ENCODE results near the gene MRPL20.

Gene MRPL20

GRCh38 chr1:1361233-1361981 lies 45.7 kb downstream of the MRPL20 start:
- no peaks in the 10 kb centered on the region for H3K36me3 Mint-ChIP-seq (ENCODE audit: low read depth)
- peaks cover 50% of the 10 kb centered on the region for H3K4me1 Mint-ChIP-seq
- H3K9me3 Mint-ChIP-seq, result no peaks in the 10 kb centered on the region
- TF ChIP-seq CTCF (IDR thresholded peaks at IDR 0.05), result no peak
- H3K4me3 Mint-ChIP-seq, result peak overlapping the region; percentile 48
- H3K27ac Mint-ChIP-seq, result peak overlapping the region; percentile 98
- peaks cover 6% of the 10 kb centered on the region for H3K27me3 Mint-ChIP-seq (ENCODE audit: low read depth, poor library complexity)
- no peak for DNase-seq

- no peaks in the 10 kb centered on the region for H3K9me3 Mint-ChIP-seq
- H3K27me3 Mint-ChIP-seq (ENCODE audit: low read depth, poor library complexity), result peaks cover 6% of the 10 kb centered on the region
- no peak for TF ChIP-seq CTCF (IDR thresholded peaks at IDR 0.05)
- no peaks in the 10 kb centered on the region for H3K36me3 Mint-ChIP-seq (ENCODE audit: low read depth)
- DNase-seq, result peak; percentile 47
- H3K27ac Mint-ChIP-seq, result peak overlapping the region; percentile 98
- H3K4me1 Mint-ChIP-seq, result peaks cover 50% of the 10 kb centered on the region
- H3K4me3 Mint-ChIP-seq, result peak overlapping the region; percentile 48
Measured at GRCh38 chr1:1360506-1361169, 46.5 kb downstream of the MRPL20 start.

GRCh38 chr1:1359664-1360468 lies 47.2 kb downstream of the MRPL20 start:
- DNase-seq, result peak; percentile 56
- Mint-ChIP-seq H3K27me3 (ENCODE audit: low read depth, poor library complexity) (peaks cover 6% of the 10 kb centered on the region), H3K4me1 (peaks cover 50% of the 10 kb centered on the region), H3K36me3 (ENCODE audit: low read depth) (no peaks in the 10 kb centered on the region), H3K4me3 (peak overlapping the region; percentile 65), H3K27ac (peak overlapping the region; percentile 99), H3K9me3 (no peaks in the 10 kb centered on the region)
- no peak for TF ChIP-seq CTCF (IDR thresholded peaks at IDR 0.05)

GRCh38 chr1:1359308-1359663 lies 47.8 kb downstream of the MRPL20 start:
- peaks cover 6% of the 10 kb centered on the region for H3K27me3 Mint-ChIP-seq (ENCODE audit: low read depth, poor library complexity)
- DNase-seq, result no peak
- H3K9me3 Mint-ChIP-seq, result no peaks in the 10 kb centered on the region
- H3K36me3 Mint-ChIP-seq (ENCODE audit: low read depth), result no peaks in the 10 kb centered on the region
- peak overlapping the region; percentile 61 for H3K4me3 Mint-ChIP-seq
- no peak for TF ChIP-seq CTCF (IDR thresholded peaks at IDR 0.05)
- peaks cover 52% of the 10 kb centered on the region for H3K4me1 Mint-ChIP-seq
- H3K27ac Mint-ChIP-seq, result peak overlapping the region; percentile 99

- Mint-ChIP-seq H3K4me3 (peak within 1 kb of the TSS; percentile 86), H3K27me3 (ENCODE audit: low read depth, poor library complexity) (peaks cover 5% of the 10 kb centered on the region), H3K36me3 (ENCODE audit: low read depth) (no peaks in the 10 kb centered on the region), H3K4me1 (peaks cover 59% of the 10 kb centered on the region), H3K9me3 (no peaks in the 10 kb centered on the region), H3K27ac (peak within 1 kb of the TSS; percentile 99)
- peak; percentile 63 for DNase-seq
- TF ChIP-seq CTCF (IDR thresholded peaks at IDR 0.05), result no peak
Measured at GRCh38 chr1:1358433-1359271, 48.4 kb downstream of the MRPL20 start, which contains the start of gene MXRA8. Gene MXRA8 (minus strand): TSS chr1:1358555. CDS start chr1:1358504, 51 bp downstream.

Data from nephron progenitor cell (in vitro differentiated cells).